GM18502 (cell line): Measurements from ENCODE around the gene TAPBP.
"Not testable (repeated sequence)": the region's sequence is repeated elsewhere in the genome, so short reads cannot be mapped to it uniquely, and the experiment has no call there.

Source experiments
- ATAC-seq: cut with Tn5 transposase; IDR thresholded peaks from one replicate; pipeline ENCODE4 v1.9.1; 2021; ENCODE audit warnings: mild to moderate bottlenecking; ENCODE audit not compliant: unreplicated experiment, poor library complexity

TAPBP gene

GRCh38 chr6:33313709-33314514 is at the start of gene TAPBP:
Gene TAPBP, minus strand, starts transcription at chr6:33314078. Its CDS starts 37 bp downstream, at chr6:33314041.
- ATAC-seq: peak; percentile 38

- not testable (repeated sequence) for ATAC-seq
Measured at GRCh38 chr6:33363486-33363885, 49.6 kb upstream of the TAPBP start.

GRCh38 chr6:33359331-33359730 is 45.5 kb upstream of the TAPBP start:
- ATAC-seq: no peak

- not testable (repeated sequence) for ATAC-seq
Measured at GRCh38 chr6:33357160-33357871, 43.4 kb upstream of the TAPBP start.

GRCh38 chr6:33356295-33356694 is 42.4 kb upstream of the TAPBP start:
- no peak for ATAC-seq

GRCh38 chr6:33355860-33356259 is 42.0 kb upstream of the TAPBP start:
- not testable (repeated sequence) for ATAC-seq

GRCh38 chr6:33347816-33348215 is 33.9 kb upstream of the TAPBP start:
- no peak for ATAC-seq

- not testable (repeated sequence) for ATAC-seq
Measured at GRCh38 chr6:33346972-33347371, 33.1 kb upstream of the TAPBP start.

GRCh38 chr6:33344701-33345697 is 31.1 kb upstream of the TAPBP start:
- ATAC-seq: no peak

- no peak for ATAC-seq
Measured at GRCh38 chr6:33343953-33344611, 30.2 kb upstream of the TAPBP start.

- not testable (repeated sequence) for ATAC-seq
Measured at GRCh38 chr6:33343606-33343952, 29.7 kb upstream of the TAPBP start.

GRCh38 chr6:33339193-33339592 is 25.3 kb upstream of the TAPBP start:
- no peak for ATAC-seq

GRCh38 chr6:33336495-33336894 is 22.6 kb upstream of the TAPBP start:
- no peak for ATAC-seq

GRCh38 chr6:33335916-33336315 is 22.0 kb upstream of the TAPBP start:
- no peak for ATAC-seq

- ATAC-seq: no peak
Measured at GRCh38 chr6:33333666-33334065, 19.8 kb upstream of the TAPBP start.

- no peak for ATAC-seq
Measured at GRCh38 chr6:33330736-33331135, 16.9 kb upstream of the TAPBP start.

- no peak for ATAC-seq
Measured at GRCh38 chr6:33329058-33329457, 15.2 kb upstream of the TAPBP start.

- no peak for ATAC-seq
Measured at GRCh38 chr6:33324125-33324524, 10.2 kb upstream of the TAPBP start.

- ATAC-seq: no peak
Measured at GRCh38 chr6:33323623-33323948, 9.7 kb upstream of the TAPBP start.

GRCh38 chr6:33321227-33321626 is 7.3 kb upstream of the TAPBP start:
- ATAC-seq: no peak
